OCI-LY3 (cell line): ENCODE data around the gene ARSK.
A peak's percentile ranks its signal among the peaks of the same experiment; 100 is the strongest.

Source experiments
- H2AFZ ChIP-seq: fragments of 200-600, 300-600 bp; shearing (Covaris generic); 2 replicates; pipeline ENCODE4 v1.6.0; 2014; ENCODE audit warnings: antibody characterized with exemption, low read depth, low read length
- H3K27ac ChIP-seq: fragments of 200-600, 300-600 bp; sonication (generic); 2 replicates; pipeline ENCODE4 v1.5.1; 2014; ENCODE audit warnings: mild to moderate bottlenecking, low read length, moderate library complexity, mixed read lengths
- H3K27me3 ChIP-seq: fragments of 200-600, 300-600 bp; sonication (generic); 2 replicates; pipeline ENCODE4 v1.6.1; 2014; ENCODE audit warnings: low read depth, low read length, mixed read lengths
- H3K36me3 ChIP-seq: fragments of 200-600, 300-600 bp; sonication (generic); replicated peaks from 2 replicates; pipeline ENCODE3; 2014; ENCODE audit warnings: low read depth, low read length, mixed read lengths
- H3K4me1 ChIP-seq: fragments of 300-600, 200-600 bp; sonication (generic); 2 replicates; pipeline ENCODE4 v1.6.1; 2014; ENCODE audit warnings: low read length, mixed read lengths
- H3K4me2 ChIP-seq: fragments of 200-600, 300-600 bp; sonication (generic); 2 replicates; pipeline ENCODE4 v1.6.1; 2014; ENCODE audit warnings: low read length, mixed read lengths
- H3K4me3 ChIP-seq: fragments of 300-600, 200-600 bp; sonication (generic); 2 replicates; pipeline ENCODE4 v1.5.1; 2014; ENCODE audit warnings: antibody characterized with exemption, mild to moderate bottlenecking, low read length, moderate library complexity
- H3K79me2 ChIP-seq: fragments of 300-600, 200-600 bp; shearing (Covaris generic); 2 replicates; pipeline ENCODE4 v1.6.1; 2014; ENCODE audit warnings: mild to moderate bottlenecking, low read length, mixed read lengths
- H3K9ac ChIP-seq: fragments of 300-600, 200-600 bp; shearing (Covaris generic); 2 replicates; pipeline ENCODE4 v1.6.0; 2014; ENCODE audit warnings: mild to moderate bottlenecking, low read length, moderate library complexity
- H3K9me3 ChIP-seq: fragments of 200-600, 300-600 bp; shearing (Covaris generic); 2 replicates; pipeline ENCODE4 v1.6.1; 2014; ENCODE audit warnings: low read length, mixed read lengths; ENCODE audit not compliant: insufficient read depth
- H4K20me1 ChIP-seq: fragments of 200-600, 300-600 bp; sonication (generic); 2 replicates; pipeline ENCODE4 v1.6.1; 2016; ENCODE audit warnings: low read length, mixed read lengths; ENCODE audit not compliant: insufficient read depth
- EZH2phosphoT487 ChIP-seq: fragments of 200-600 bp; shearing (Covaris generic); IDR thresholded peaks from 2 replicates; pipeline ENCODE4 v1.6.1; 2018; ENCODE audit warnings: antibody characterized with exemption, mixed run types, low read depth
- TF ChIP-seq, protein P1 (sequence below): fragments of 200-600, 300-600 bp; sonication (generic); IDR thresholded peaks from 2 replicates; pipeline ENCODE4 v1.5.1; 2014; ENCODE audit warnings: antibody characterized with exemption, low read length, low read depth

Gene ARSK

GRCh38 chr5:95583992-95584391, 29.1 kb downstream of the ARSK start:
- Histone ChIP-seq H2AFZ (no peak overlapping the region), H3K4me2 (no peak overlapping the region), H3K79me2 (no peaks in the 10 kb centered on the region), H3K27me3 (no peaks in the 10 kb centered on the region), H3K4me1 (no peaks in the 10 kb centered on the region), H4K20me1 (no peaks in the 10 kb centered on the region), H3K9ac (no peak overlapping the region), H3K9me3 (no peaks in the 10 kb centered on the region), H3K36me3 (no peaks in the 10 kb centered on the region), H3K27ac (no peak overlapping the region), H3K4me3 (no peak overlapping the region)
- TF ChIP-seq, protein P1, sequence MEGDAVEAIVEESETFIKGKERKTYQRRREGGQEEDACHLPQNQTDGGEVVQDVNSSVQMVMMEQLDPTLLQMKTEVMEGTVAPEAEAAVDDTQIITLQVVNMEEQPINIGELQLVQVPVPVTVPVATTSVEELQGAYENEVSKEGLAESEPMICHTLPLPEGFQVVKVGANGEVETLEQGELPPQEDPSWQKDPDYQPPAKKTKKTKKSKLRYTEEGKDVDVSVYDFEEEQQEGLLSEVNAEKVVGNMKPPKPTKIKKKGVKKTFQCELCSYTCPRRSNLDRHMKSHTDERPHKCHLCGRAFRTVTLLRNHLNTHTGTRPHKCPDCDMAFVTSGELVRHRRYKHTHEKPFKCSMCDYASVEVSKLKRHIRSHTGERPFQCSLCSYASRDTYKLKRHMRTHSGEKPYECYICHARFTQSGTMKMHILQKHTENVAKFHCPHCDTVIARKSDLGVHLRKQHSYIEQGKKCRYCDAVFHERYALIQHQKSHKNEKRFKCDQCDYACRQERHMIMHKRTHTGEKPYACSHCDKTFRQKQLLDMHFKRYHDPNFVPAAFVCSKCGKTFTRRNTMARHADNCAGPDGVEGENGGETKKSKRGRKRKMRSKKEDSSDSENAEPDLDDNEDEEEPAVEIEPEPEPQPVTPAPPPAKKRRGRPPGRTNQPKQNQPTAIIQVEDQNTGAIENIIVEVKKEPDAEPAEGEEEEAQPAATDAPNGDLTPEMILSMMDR = no peak
- no peak for TF ChIP-seq EZH2phosphoT487

GRCh38 chr5:95590880-95591279, 36.0 kb downstream of the ARSK start:
- no peak for TF ChIP-seq EZH2phosphoT487
- TF ChIP-seq, protein P1 = no peak
- peaks cover 14% of the 10 kb centered on the region for H3K4me1 ChIP-seq
- H3K27me3 ChIP-seq = no peaks in the 10 kb centered on the region
- no peaks in the 10 kb centered on the region for H3K79me2 ChIP-seq
- no peak overlapping the region for H3K27ac ChIP-seq
- H3K9me3 ChIP-seq = no peaks in the 10 kb centered on the region
- no peak overlapping the region for H3K4me3 ChIP-seq
- no peaks in the 10 kb centered on the region for H4K20me1 ChIP-seq
- H3K36me3 ChIP-seq = no peaks in the 10 kb centered on the region
- 0 out of 2 replicates have a peak overlapping the region, but pooled peaks have one; percentile 8 for H3K4me2 ChIP-seq
- no peak overlapping the region for H3K9ac ChIP-seq
- H2AFZ ChIP-seq = no peak overlapping the region; the same call in 1 of the 2 replicates

DNA sequence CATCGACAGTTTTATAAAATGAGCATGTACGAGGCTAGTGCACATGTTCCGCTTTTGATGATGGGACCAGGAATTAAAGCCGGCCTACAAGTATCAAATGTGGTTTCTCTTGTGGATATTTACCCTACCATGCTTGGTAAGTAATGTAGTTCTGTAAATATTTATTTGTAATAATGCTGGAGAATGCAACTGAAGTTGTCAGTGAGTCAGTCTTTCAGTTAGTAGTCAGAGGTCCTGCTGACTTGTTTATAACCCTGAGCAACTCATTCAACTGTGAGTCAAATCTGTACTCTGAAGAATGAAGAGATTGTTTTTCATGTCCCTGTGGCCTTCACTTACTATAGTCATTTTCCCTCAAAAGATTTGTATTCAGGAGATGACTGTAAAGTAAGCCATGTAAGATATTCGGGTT, 36.6 kb downstream of the ARSK start:
- H2AFZ ChIP-seq = no peak overlapping the region

DNA sequence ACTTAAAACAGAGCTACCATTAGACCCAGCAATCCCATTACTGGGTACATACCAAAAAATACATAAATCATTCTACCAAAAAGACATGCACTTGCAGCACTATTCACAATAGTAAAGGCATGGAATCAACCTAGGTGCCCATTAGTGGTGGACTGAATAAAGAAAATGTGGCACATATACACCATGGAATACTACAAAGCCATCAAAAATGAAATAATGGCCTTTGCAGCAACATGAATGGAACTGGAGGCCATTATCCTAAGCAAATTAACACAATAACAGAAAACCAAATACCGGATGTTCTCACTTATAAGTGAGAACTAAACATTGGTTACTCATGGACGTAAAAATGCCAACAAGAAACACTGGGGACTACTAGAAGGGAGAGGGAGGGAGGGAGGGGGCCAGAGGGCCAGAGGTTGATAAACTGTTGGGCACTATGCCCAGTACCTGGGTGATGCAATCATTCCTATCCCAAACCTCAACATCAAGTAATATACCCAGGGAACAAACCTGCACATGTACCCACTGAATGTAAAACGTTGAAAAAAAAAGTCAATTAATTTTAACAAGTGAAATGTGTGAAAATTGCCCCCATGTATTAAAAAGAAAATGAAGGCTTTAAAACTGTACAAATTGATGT, 40.5 kb downstream of the ARSK start:
- Histone ChIP-seq H3K27ac (no peak overlapping the region), H3K4me1 (peaks cover 14% of the 10 kb centered on the region), H3K4me2 (no peak overlapping the region), H3K36me3 (no peaks in the 10 kb centered on the region), H3K4me3 (no peak overlapping the region), H2AFZ (no peak overlapping the region), H3K9ac (no peak overlapping the region), H3K79me2 (no peaks in the 10 kb centered on the region), H3K27me3 (no peaks in the 10 kb centered on the region), H3K9me3 (no peaks in the 10 kb centered on the region), H4K20me1 (no peaks in the 10 kb centered on the region)
- TF ChIP-seq, protein P1 = no peak
- no peak for TF ChIP-seq EZH2phosphoT487

More for the DNA sequence above, 36.6 kb downstream of the ARSK start:
- no peak overlapping the region for H3K4me2 ChIP-seq
- no peaks in the 10 kb centered on the region for H3K27me3 ChIP-seq
- H3K4me1 ChIP-seq = peaks cover 14% of the 10 kb centered on the region
- no peak overlapping the region for H3K4me3 ChIP-seq
- no peaks in the 10 kb centered on the region for H3K9me3 ChIP-seq
- no peaks in the 10 kb centered on the region for H4K20me1 ChIP-seq
- TF ChIP-seq, protein P1 = no peak
- no peak for TF ChIP-seq EZH2phosphoT487
- no peaks in the 10 kb centered on the region for H3K36me3 ChIP-seq
- no peaks in the 10 kb centered on the region for H3K79me2 ChIP-seq
- H3K9ac ChIP-seq = no peak overlapping the region
- H3K27ac ChIP-seq = no peak overlapping the region
